HepG2 (cell line): ENCODE measurements around the gene PHKG2. TPM values are rescaled to one million over a fixed set of nuclear protein-coding genes. Genes with fewer than 3 reads are reported as not detected.

Source experiments
- AHR ChIP-seq: IDR thresholded peaks from 2 replicates; pipeline ENCODE4 v1.6.1; 2018; ENCODE audit warnings: missing genetic modification reagents, missing compliant biosample characterization
- ARNT2 ChIP-seq: sonication (generic); formaldehyde crosslinking; IDR thresholded peaks from 2 replicates; pipeline ENCODE4 v1.8.0; 2022; ENCODE audit warnings: mild to moderate bottlenecking, low read depth, missing genetic modification reagents, moderate library complexity
- HCFC1 ChIP-seq: fragments of 150-350 bp; IDR thresholded peaks from 2 replicates; pipeline ENCODE4 v1.6.1; 2014; ENCODE audit warnings: low read depth, low read length
- HMG20B ChIP-seq: conservative IDR thresholded peaks from 2 replicates; pipeline ENCODE4 v1.6.1; 2016; ENCODE audit warnings: missing genetic modification reagents, missing compliant biosample characterization
- HNF4G ChIP-seq, 2 experiments: sonication (generic) in 1 of 2; formaldehyde crosslinking in 1 of 2; IDR thresholded peaks; 2 replicates each; pipeline versions ENCODE4 v1.4.0 to v1.6.1; 2011 to 2020; ENCODE audit warnings: borderline replicate concordance in 2 of 2, low read depth in 2 of 2, mild to moderate bottlenecking in 2 of 2, low read length in 1 of 2, missing genetic modification reagents in 1 of 2, moderate library complexity in 1 of 2
- NCOA5 ChIP-seq: sonication (generic); formaldehyde crosslinking; IDR thresholded peaks from 2 replicates; pipeline ENCODE4 v1.4.0; 2020; ENCODE audit warnings: missing genetic modification reagents
- NR2F1 ChIP-seq, 2 experiments: fragments of 450-650 bp in 1 of 2; formaldehyde crosslinking in 1 of 2; IDR thresholded peaks; 2 replicates each; pipeline versions ENCODE4 v1.5.0 to v1.6.1; 2016 to 2020; ENCODE audit warnings: mild to moderate bottlenecking in 1 of 2, missing compliant biosample characterization in 1 of 2, missing genetic modification reagents in 1 of 2, moderate library complexity in 1 of 2
- PTBP1 ChIP-seq: fragments of 200-400 bp; formaldehyde crosslinking; IDR thresholded peaks from 2 replicates; pipeline ENCODE4 v1.6.1; 2018; ENCODE audit warnings: low read length, low read depth; ENCODE audit not compliant: poor library complexity, severe bottlenecking
- RARA ChIP-seq: IDR thresholded peaks from 2 replicates; pipeline ENCODE4 v1.6.1; 2016; ENCODE audit warnings: missing genetic modification reagents, missing compliant biosample characterization
- SPEN ChIP-seq: sonication (generic); formaldehyde crosslinking; IDR thresholded peaks from 2 replicates; pipeline ENCODE4 v1.5.1; 2020; ENCODE audit warnings: low read depth, mild to moderate bottlenecking, missing genetic modification reagents
- TMF1 ChIP-seq: sonication (generic); formaldehyde crosslinking; IDR thresholded peaks from 2 replicates; pipeline ENCODE4 v1.8.1; 2022; ENCODE audit warnings: low read depth, missing genetic modification reagents
- XRCC5 ChIP-seq: fragments of 200-400 bp; formaldehyde crosslinking; optimal IDR thresholded peaks from 2 replicates; pipeline ENCODE3; 2017; ENCODE audit warnings: mild to moderate bottlenecking, low read length
- ZBTB1 ChIP-seq: sonication (generic); formaldehyde crosslinking; IDR thresholded peaks from 2 replicates; pipeline ENCODE4 v1.4.0; 2020; ENCODE audit warnings: missing genetic modification reagents, borderline replicate concordance
- ZBTB38 ChIP-seq: sonication (generic); formaldehyde crosslinking; IDR thresholded peaks from 2 replicates; pipeline ENCODE4 v1.5.1; 2020; ENCODE audit warnings: mild to moderate bottlenecking, missing genetic modification reagents
- ZNF263 ChIP-seq: sonication (generic); formaldehyde crosslinking; IDR thresholded peaks from 2 replicates; pipeline ENCODE4 v1.4.0; 2020; ENCODE audit warnings: missing genetic modification reagents
- ZNF484 ChIP-seq: sonication (generic); formaldehyde crosslinking; IDR thresholded peaks from 2 replicates; pipeline ENCODE4 v1.5.1; 2020; ENCODE audit warnings: mild to moderate bottlenecking, low read depth, missing genetic modification reagents, borderline replicate concordance
- ZNF557 ChIP-seq: sonication (generic); formaldehyde crosslinking; IDR thresholded peaks from 2 replicates; pipeline ENCODE4 v1.4.0; 2020; ENCODE audit warnings: missing genetic modification reagents
- polyA plus RNA-seq, 8 experiments: library from polyadenylated mRNA; depleted of rRNA in 3 of 8; stranded (reverse) in 7 of 8; unstranded in 1 of 8; fragments of >200 nt; fragmentation: Illumina TruSeq in 4 of 8; extraction: Trizol in 4 of 8; gene quantifications; 2 replicates each; pipeline versions ENCODE4 v1.2.1 to v1.2.3, GENCODE V29; 2011 to 2016; ENCODE audit warnings: low read depth in 4 of 8, missing spikeins in 1 of 8, mixed read lengths in 1 of 8; ENCODE audit not compliant: insufficient read depth in 1 of 8
- total RNA-seq, 5 experiments: library from RNA; depleted of rRNA; stranded (reverse); fragments of >200 nt; fragmentation: Illumina TruSeq; extraction: Trizol; gene quantifications; 2 replicates each; pipeline ENCODE4 v1.2.3, GENCODE V29; 2016; ENCODE audit warnings: low read depth in 1 of 5
- TF ChIP-seq, protein P1 (sequence below): sonication (generic); formaldehyde crosslinking; IDR thresholded peaks from 2 replicates; pipeline ENCODE4 v1.8.0; 2022; ENCODE audit warnings: low read depth, missing genetic modification reagents
- TF ChIP-seq, protein P2 (sequence below): sonication (generic); formaldehyde crosslinking; IDR thresholded peaks from 2 replicates; pipeline ENCODE4 v1.4.0; 2020; ENCODE audit warnings: missing genetic modification reagents
- TF ChIP-seq, protein P3 (sequence below): sonication (generic); formaldehyde crosslinking; conservative IDR thresholded peaks from 2 replicates; pipeline ENCODE4 v1.4.0; 2020; ENCODE audit warnings: missing genetic modification reagents
- TF ChIP-seq, protein P4 (sequence below): sonication (generic); formaldehyde crosslinking; IDR thresholded peaks from 2 replicates; pipeline ENCODE4 v1.5.1; 2020; ENCODE audit warnings: mild to moderate bottlenecking, missing genetic modification reagents, moderate library complexity
- TF ChIP-seq, protein P5 (sequence below): IDR thresholded peaks from 2 replicates; pipeline ENCODE4 v1.6.1; 2016; ENCODE audit warnings: low read depth, borderline replicate concordance

Gene PHKG2
- total and polyA plus RNA-seq, 2 of the 13 experiments (the other 11 are each of a cell fraction or from before 2014, with no cell fraction given), result 37.4 to 42.1 TPM

DNA sequence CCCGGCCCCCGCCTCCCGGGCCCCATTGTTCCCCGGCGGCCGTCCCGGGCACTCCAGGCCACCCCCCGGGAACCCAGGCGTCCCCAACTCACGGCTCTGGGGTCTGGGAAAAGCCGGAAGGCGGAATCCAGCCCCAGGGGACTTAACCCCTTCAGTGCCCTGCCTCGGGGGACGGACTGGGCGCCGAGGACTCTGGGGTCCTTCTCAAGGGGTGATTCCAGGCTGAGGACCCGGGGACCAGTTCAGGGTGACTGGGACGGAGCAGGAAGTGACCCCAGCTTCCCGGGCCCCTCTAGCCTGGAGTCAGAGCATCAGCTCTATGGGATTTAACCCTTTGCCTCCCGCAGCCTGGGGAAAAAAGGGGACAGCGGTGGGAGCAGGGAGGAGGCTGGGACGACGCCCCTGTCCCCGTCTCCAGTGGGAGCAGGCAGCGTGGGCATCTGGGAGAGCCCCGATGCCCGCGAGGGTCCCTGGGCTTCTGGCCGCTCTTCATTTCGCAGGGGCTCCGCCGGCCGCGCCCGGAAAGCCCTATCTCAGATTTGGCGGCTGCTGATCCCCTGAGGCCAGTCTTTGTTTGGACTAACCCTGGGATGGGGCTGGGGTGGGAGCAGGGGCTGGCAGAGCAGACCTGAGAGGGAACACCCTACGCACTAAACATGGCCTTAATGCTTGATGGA, 38.8 kb downstream of the PHKG2 start, which contains the start of gene ZNF629 (continued):
- TF ChIP-seq, protein P1, sequence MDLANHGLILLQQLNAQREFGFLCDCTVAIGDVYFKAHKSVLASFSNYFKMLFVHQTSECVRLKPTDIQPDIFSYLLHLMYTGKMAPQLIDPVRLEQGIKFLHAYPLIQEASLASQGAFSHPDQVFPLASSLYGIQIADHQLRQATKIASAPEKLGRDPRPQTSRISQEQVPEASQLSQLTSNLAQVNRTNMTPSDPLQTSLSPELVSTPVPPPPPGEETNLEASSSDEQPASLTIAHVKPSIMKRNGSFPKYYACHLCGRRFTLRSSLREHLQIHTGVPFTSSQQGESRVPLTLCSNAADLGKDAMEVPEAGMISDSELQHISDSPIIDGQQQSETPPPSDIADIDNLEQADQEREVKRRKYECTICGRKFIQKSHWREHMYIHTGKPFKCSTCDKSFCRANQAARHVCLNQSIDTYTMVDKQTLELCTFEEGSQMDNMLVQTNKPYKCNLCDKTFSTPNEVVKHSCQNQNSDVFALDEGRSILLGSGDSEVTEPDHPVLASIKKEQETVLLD, result 0 out of 2 replicates have a peak, but pooled peaks have one; percentile 53
- TF ChIP-seq, protein P2, sequence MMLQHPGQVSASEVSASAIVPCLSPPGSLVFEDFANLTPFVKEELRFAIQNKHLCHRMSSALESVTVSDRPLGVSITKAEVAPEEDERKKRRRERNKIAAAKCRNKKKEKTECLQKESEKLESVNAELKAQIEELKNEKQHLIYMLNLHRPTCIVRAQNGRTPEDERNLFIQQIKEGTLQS, result peak; percentile 39; the same call in 1 of the 2 replicates
- TF ChIP-seq HMG20B, result peak; percentile 31
- TF ChIP-seq AHR, result 0 out of 2 replicates have a peak, but pooled peaks have one; percentile 53
- 0 out of 4 replicates have a peak, but pooled peaks of 1 of the 2 experiments have one; percentile 13 for TF ChIP-seq NR2F1 (CRISPR knock-in tag; IDR thresholded peaks at IDR 0.05)
- TF ChIP-seq HCFC1, result peak; percentile 69; the same call in 1 of the 2 replicates
- TF ChIP-seq ZBTB38 (CRISPR knock-in tag), result peak; percentile 65
- TF ChIP-seq, protein P3, sequence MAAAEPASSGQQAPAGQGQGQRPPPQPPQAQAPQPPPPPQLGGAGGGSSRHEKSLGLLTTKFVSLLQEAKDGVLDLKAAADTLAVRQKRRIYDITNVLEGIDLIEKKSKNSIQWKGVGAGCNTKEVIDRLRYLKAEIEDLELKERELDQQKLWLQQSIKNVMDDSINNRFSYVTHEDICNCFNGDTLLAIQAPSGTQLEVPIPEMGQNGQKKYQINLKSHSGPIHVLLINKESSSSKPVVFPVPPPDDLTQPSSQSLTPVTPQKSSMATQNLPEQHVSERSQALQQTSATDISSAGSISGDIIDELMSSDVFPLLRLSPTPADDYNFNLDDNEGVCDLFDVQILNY, result 0 out of 2 replicates have a peak, but pooled peaks have one; percentile 38
- TF ChIP-seq TMF1, result peak; percentile 69; the same call in 1 of the 2 replicates
- peak; percentile 49 for TF ChIP-seq PTBP1
- TF ChIP-seq SPEN, result peak; percentile 86
- TF ChIP-seq, protein P4, sequence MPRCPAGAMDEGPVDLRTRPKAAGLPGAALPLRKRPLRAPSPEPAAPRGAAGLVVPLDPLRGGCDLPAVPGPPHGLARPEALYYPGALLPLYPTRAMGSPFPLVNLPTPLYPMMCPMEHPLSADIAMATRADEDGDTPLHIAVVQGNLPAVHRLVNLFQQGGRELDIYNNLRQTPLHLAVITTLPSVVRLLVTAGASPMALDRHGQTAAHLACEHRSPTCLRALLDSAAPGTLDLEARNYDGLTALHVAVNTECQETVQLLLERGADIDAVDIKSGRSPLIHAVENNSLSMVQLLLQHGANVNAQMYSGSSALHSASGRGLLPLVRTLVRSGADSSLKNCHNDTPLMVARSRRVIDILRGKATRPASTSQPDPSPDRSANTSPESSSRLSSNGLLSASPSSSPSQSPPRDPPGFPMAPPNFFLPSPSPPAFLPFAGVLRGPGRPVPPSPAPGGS (CRISPR knock-in tag), result peak; percentile 56; the same call in 1 of the 2 replicates
- peak; percentile 58 for TF ChIP-seq RARA (CRISPR knock-in tag)
- TF ChIP-seq, protein P5, sequence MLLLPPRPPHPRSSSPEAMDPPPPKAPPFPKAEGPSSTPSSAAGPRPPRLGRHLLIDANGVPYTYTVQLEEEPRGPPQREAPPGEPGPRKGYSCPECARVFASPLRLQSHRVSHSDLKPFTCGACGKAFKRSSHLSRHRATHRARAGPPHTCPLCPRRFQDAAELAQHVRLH (CRISPR knock-in tag), result peak; percentile 74; the same call in 1 of the 2 replicates
- no peak for TF ChIP-seq NCOA5 (CRISPR knock-in tag)
- TF ChIP-seq ARNT2 (CRISPR knock-in tag), result peak; percentile 61; the same call in 1 of the 2 replicates
- TF ChIP-seq ZBTB1, result 0 out of 2 replicates have a peak, but pooled peaks have one; percentile 36
- no peak for TF ChIP-seq ZNF557 (CRISPR knock-in tag)
- TF ChIP-seq XRCC5, result peak; percentile 94
- TF ChIP-seq HNF4G (IDR thresholded peaks at IDR 0.05; ENCODE audit: borderline replicate concordance, low read depth, low read length), result peak; percentile 59; the same call in 1 of the 2 replicates
- TF ChIP-seq HNF4G (CRISPR knock-in tag; IDR thresholded peaks at IDR 0.05; ENCODE audit: borderline replicate concordance, low read depth), result peak; percentile 38; the same call in 1 of the 2 replicates
- peak; percentile 61; the same call in 1 of the 2 replicates for TF ChIP-seq ZNF263
- 0 out of 2 replicates have a peak, but pooled peaks have one; percentile 23 for TF ChIP-seq ZNF484 (CRISPR knock-in tag)
